OCI-LY3 (cell line): ENCODE results near the gene E2F2.

Experiments
- H2AFZ ChIP-seq: fragments of 200-600, 300-600 bp; shearing (Covaris generic); 2 replicates; pipeline ENCODE4 v1.6.0; 2014; ENCODE audit warnings: antibody characterized with exemption, low read depth, low read length
- H3K27ac ChIP-seq: fragments of 200-600, 300-600 bp; sonication (generic); 2 replicates; pipeline ENCODE4 v1.5.1; 2014; ENCODE audit warnings: mild to moderate bottlenecking, low read length, moderate library complexity, mixed read lengths
- H3K27me3 ChIP-seq: fragments of 200-600, 300-600 bp; sonication (generic); 2 replicates; pipeline ENCODE4 v1.6.1; 2014; ENCODE audit warnings: low read depth, low read length, mixed read lengths
- H3K36me3 ChIP-seq: fragments of 200-600, 300-600 bp; sonication (generic); replicated peaks from 2 replicates; pipeline ENCODE3; 2014; ENCODE audit warnings: low read depth, low read length, mixed read lengths
- H3K4me1 ChIP-seq: fragments of 300-600, 200-600 bp; sonication (generic); 2 replicates; pipeline ENCODE4 v1.6.1; 2014; ENCODE audit warnings: low read length, mixed read lengths
- H3K4me2 ChIP-seq: fragments of 200-600, 300-600 bp; sonication (generic); 2 replicates; pipeline ENCODE4 v1.6.1; 2014; ENCODE audit warnings: low read length, mixed read lengths
- H3K4me3 ChIP-seq: fragments of 300-600, 200-600 bp; sonication (generic); 2 replicates; pipeline ENCODE4 v1.5.1; 2014; ENCODE audit warnings: antibody characterized with exemption, mild to moderate bottlenecking, low read length, moderate library complexity
- H3K79me2 ChIP-seq: fragments of 300-600, 200-600 bp; shearing (Covaris generic); 2 replicates; pipeline ENCODE4 v1.6.1; 2014; ENCODE audit warnings: mild to moderate bottlenecking, low read length, mixed read lengths
- H3K9ac ChIP-seq: fragments of 300-600, 200-600 bp; shearing (Covaris generic); 2 replicates; pipeline ENCODE4 v1.6.0; 2014; ENCODE audit warnings: mild to moderate bottlenecking, low read length, moderate library complexity
- H3K9me3 ChIP-seq: fragments of 200-600, 300-600 bp; shearing (Covaris generic); 2 replicates; pipeline ENCODE4 v1.6.1; 2014; ENCODE audit warnings: low read length, mixed read lengths; ENCODE audit not compliant: insufficient read depth
- H4K20me1 ChIP-seq: fragments of 200-600, 300-600 bp; sonication (generic); 2 replicates; pipeline ENCODE4 v1.6.1; 2016; ENCODE audit warnings: low read length, mixed read lengths; ENCODE audit not compliant: insufficient read depth
- CTCF ChIP-seq: fragments of 200-600, 300-600 bp; sonication (generic); IDR thresholded peaks from 2 replicates; pipeline ENCODE4 v1.5.1; 2014; ENCODE audit warnings: antibody characterized with exemption, low read length, low read depth
- EZH2phosphoT487 ChIP-seq: fragments of 200-600 bp; shearing (Covaris generic); IDR thresholded peaks from 2 replicates; pipeline ENCODE4 v1.6.1; 2018; ENCODE audit warnings: antibody characterized with exemption, mixed run types, low read depth

The E2F2 gene

GRCh38 chr1:23463286-23463685, 67.7 kb downstream of the E2F2 start:
- H3K4me1 ChIP-seq = no peaks in the 10 kb centered on the region
- TF ChIP-seq CTCF = no peak
- no peaks in the 10 kb centered on the region for H3K79me2 ChIP-seq
- no peak overlapping the region for H3K4me3 ChIP-seq
- no peak overlapping the region for H2AFZ ChIP-seq
- no peak overlapping the region for H3K4me2 ChIP-seq
- H3K27me3 ChIP-seq = 0 out of 2 replicates have a peak, but pooled peaks cover 8% of the 10 kb centered on the region
- no peak overlapping the region for H3K27ac ChIP-seq
- H3K36me3 ChIP-seq = no peaks in the 10 kb centered on the region
- no peak overlapping the region for H3K9ac ChIP-seq
- H3K9me3 ChIP-seq = no peaks in the 10 kb centered on the region
- H4K20me1 ChIP-seq = no peaks in the 10 kb centered on the region

GRCh38 chr1:23462766-23463165, 68.3 kb downstream of the E2F2 start:
- Histone ChIP-seq H3K36me3 (no peaks in the 10 kb centered on the region), H3K27me3 (0 out of 2 replicates have a peak, but pooled peaks cover 8% of the 10 kb centered on the region), H3K9me3 (no peaks in the 10 kb centered on the region), H3K4me3 (no peak overlapping the region), H3K4me2 (no peak overlapping the region), H3K9ac (no peak overlapping the region), H3K79me2 (no peaks in the 10 kb centered on the region), H3K27ac (no peak overlapping the region), H4K20me1 (no peaks in the 10 kb centered on the region), H2AFZ (no peak overlapping the region), H3K4me1 (no peaks in the 10 kb centered on the region)
- TF ChIP-seq CTCF (no peak), EZH2phosphoT487 (no peak)

GRCh38 chr1:23461050-23461449, 70.0 kb downstream of the E2F2 start:
- no peaks in the 10 kb centered on the region for H3K9me3 ChIP-seq
- 0 out of 2 replicates have a peak, but pooled peaks cover 9% of the 10 kb centered on the region for H3K27me3 ChIP-seq
- H3K4me2 ChIP-seq = no peak overlapping the region
- H3K4me3 ChIP-seq = no peak overlapping the region
- no peak overlapping the region for H3K27ac ChIP-seq
- H3K4me1 ChIP-seq = no peaks in the 10 kb centered on the region
- H3K79me2 ChIP-seq = no peaks in the 10 kb centered on the region
- TF ChIP-seq EZH2phosphoT487 (no peak), CTCF (no peak)
- no peaks in the 10 kb centered on the region for H4K20me1 ChIP-seq
- H3K36me3 ChIP-seq = no peaks in the 10 kb centered on the region
- no peak overlapping the region for H2AFZ ChIP-seq
- no peak overlapping the region for H3K9ac ChIP-seq

- Histone ChIP-seq H3K4me1 (no peaks in the 10 kb centered on the region), H2AFZ (no peak overlapping the region), H3K27me3 (0 out of 2 replicates have a peak, but pooled peaks cover 12% of the 10 kb centered on the region), H4K20me1 (no peaks in the 10 kb centered on the region), H3K9ac (no peak overlapping the region), H3K9me3 (no peaks in the 10 kb centered on the region), H3K4me3 (no peak overlapping the region), H3K36me3 (no peaks in the 10 kb centered on the region), H3K4me2 (no peak overlapping the region), H3K27ac (no peak overlapping the region), H3K79me2 (no peaks in the 10 kb centered on the region)
- TF ChIP-seq EZH2phosphoT487 = no peak
- no peak for TF ChIP-seq CTCF
These were observed 70.5 kb downstream of the E2F2 start for GRCh38 chr1:23460519-23460918.
